Vagina (tissue), 2 donors: ENCODE data around the gene PUS7. TPM values are rescaled to one million over a fixed set of nuclear protein-coding genes. Genes with fewer than 3 reads are reported as not detected.

ENCODE experiments used
- DNase-seq, 2 donors: peaks; one replicate each; pipeline ENCODE4 v3.0.0-alpha.2; 2017; ENCODE audit errors: extremely low spot score in 2 of 2
- H3K27ac ChIP-seq: fragments of 200-600 bp; sonication (generic); one replicate; pipeline ENCODE4 v1.5.1; 2019
- H3K27me3 ChIP-seq: fragments of 200-600 bp; sonication (generic); one replicate; pipeline ENCODE4 v1.5.1; 2019
- H3K36me3 ChIP-seq, 2 donors: fragments of 200-600 bp; sonication (generic); one replicate each; pipeline ENCODE4 v1.5.1; 2017 to 2019
- H3K4me1 ChIP-seq: fragments of 200-600 bp; sonication (generic); one replicate; pipeline ENCODE4 v1.5.1; 2019
- H3K4me3 ChIP-seq, 2 donors: fragments of 200-600 bp; sonication (generic); 1 replicate in 1 of 2; 2 replicates in 1 of 2; pipeline ENCODE4 v1.5.1; 2016 to 2019
- H3K9me3 ChIP-seq: fragments of 200-600 bp; sonication (generic); one replicate; pipeline ENCODE4 v1.5.1; 2019
- POLR2A ChIP-seq, 2 donors: fragments of 450-650 bp; IDR thresholded peaks; one replicate each; pipeline ENCODE4 v1.6.1; 2017; ENCODE audit warnings: antibody characterized with exemption in 2 of 2, mild to moderate bottlenecking in 2 of 2, moderate library complexity in 2 of 2
- POLR2AphosphoS5 ChIP-seq, 2 donors: sonication (generic); formaldehyde crosslinking; IDR thresholded peaks; one replicate each; pipeline ENCODE4 v1.9.0; 2017; ENCODE audit warnings: antibody characterized with exemption in 2 of 2, mild to moderate bottlenecking in 2 of 2, low read depth in 1 of 2; ENCODE audit not compliant: insufficient read depth in 1 of 2
- intact Hi-C: fragments of 100-400 bp; cut with DNase I; formaldehyde crosslinking; loops from one replicate; pipeline ENCODE4 v1.15.1; 2023
- total RNA-seq: library from RNA; depleted of rRNA; stranded (reverse); fragments of >200 nt; gene quantifications from one replicate; pipeline ENCODE4 v1.2.3, GENCODE V29; 2016
- TF ChIP-seq, protein P1 (sequence below), 3 experiments: fragments of 450-650 bp in 2 of 3; fragments of 200-600 bp in 1 of 3; sonication (generic) in 1 of 3; IDR thresholded peaks; one replicate each; pipeline ENCODE4 v1.5.1; 2017 to 2019; ENCODE audit warnings: antibody characterized with exemption in 3 of 3, mild to moderate bottlenecking in 2 of 3, moderate library complexity in 2 of 3

PUS7 gene
- total RNA-seq, 1 donor from 2014 or later: 16.9 TPM

DNA sequence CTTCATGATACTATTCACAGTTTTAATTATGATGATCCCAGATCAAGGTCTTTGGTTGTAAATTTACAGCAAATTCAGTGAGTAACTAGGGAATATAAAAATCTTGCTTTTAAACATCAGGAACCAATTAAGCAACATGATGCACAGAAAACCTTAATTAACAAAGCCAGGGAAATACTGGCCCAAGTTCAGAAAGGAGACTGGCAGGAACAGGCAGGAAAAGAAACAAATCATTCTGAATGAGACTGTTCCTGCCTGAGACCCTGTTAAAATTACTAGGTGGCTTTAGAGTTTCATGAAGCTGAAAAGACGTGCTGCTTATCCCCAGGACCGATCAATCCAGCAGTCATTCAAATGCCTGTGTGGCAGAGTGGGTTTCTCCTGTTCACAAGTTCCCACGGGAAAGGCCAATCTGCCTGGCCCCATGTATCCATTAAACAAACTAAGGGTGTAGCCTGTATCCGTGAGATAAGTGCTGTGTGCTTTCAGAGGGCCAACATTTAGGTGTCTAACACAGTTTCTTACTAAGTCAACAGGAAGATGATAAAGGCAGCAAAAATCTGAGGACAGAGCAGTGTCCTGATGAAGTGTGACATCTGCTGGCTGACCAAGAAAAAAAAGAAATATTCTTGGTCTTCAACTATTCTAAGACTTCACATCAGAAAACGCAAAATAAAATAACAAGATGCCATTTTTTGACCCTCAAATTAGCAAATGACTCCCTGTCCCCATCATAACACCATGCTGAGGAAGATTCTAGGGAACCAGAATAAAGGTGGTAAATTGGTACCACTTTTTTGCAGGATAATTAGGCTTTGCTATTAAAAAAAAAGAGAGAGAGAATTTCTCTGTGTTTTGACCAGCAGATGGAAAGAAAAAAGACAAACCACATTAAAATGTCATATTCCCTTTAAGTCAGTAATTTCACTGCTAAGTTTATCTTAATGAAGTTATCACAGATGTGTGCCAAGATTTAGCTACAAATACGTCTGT lies 34.2 kb downstream of the PUS7 start:
- H3K4me3 ChIP-seq: no peak overlapping the region
- H3K4me1 ChIP-seq: peaks cover 10% of the 10 kb centered on the region
- peak overlapping the region; percentile 62 for H3K27ac ChIP-seq
- no peaks in the 10 kb centered on the region for H3K9me3 ChIP-seq
- H3K36me3 ChIP-seq: peaks cover 0 to 6% of the 10 kb centered on the region in 2 donors
- intact Hi-C loops: no loop called here
- TF ChIP-seq POLR2AphosphoS5 (IDR thresholded peaks at IDR 0.05; ENCODE audit: insufficient read depth in 1 of 2, low read depth in 1 of 2) (peak in 1 of 2 donors; percentile 79), POLR2A (IDR thresholded peaks at IDR 0.05) (no peak)
- TF ChIP-seq, protein P1, sequence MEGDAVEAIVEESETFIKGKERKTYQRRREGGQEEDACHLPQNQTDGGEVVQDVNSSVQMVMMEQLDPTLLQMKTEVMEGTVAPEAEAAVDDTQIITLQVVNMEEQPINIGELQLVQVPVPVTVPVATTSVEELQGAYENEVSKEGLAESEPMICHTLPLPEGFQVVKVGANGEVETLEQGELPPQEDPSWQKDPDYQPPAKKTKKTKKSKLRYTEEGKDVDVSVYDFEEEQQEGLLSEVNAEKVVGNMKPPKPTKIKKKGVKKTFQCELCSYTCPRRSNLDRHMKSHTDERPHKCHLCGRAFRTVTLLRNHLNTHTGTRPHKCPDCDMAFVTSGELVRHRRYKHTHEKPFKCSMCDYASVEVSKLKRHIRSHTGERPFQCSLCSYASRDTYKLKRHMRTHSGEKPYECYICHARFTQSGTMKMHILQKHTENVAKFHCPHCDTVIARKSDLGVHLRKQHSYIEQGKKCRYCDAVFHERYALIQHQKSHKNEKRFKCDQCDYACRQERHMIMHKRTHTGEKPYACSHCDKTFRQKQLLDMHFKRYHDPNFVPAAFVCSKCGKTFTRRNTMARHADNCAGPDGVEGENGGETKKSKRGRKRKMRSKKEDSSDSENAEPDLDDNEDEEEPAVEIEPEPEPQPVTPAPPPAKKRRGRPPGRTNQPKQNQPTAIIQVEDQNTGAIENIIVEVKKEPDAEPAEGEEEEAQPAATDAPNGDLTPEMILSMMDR (IDR thresholded peaks at IDR 0.05): peak in 2 of 3 experiments; percentile 10 to 37
- DNase-seq: no peak
- H3K27me3 ChIP-seq: no peaks in the 10 kb centered on the region

DNA sequence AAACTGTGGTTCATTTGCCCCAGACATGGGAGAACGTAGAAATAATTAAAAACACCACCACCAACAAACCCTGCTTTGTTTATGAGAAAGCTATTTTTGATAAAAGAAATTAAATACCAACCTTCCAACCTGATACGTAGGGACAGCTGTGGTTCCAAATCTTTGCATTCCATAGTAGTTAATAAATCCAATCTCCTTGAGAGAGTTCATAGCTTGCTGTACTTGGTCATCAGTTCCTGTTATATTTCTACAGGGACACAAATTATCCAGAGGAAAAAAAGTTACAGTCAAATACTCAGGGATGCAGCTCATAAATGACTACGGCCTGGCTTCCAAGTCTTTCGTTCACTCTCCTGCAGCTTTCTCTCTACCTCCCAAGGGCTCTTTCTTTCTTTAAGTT lies 41.1 kb downstream of the PUS7 start:
- peaks cover 0 to 5% of the 10 kb centered on the region in 2 donors for H3K36me3 ChIP-seq

DNA sequence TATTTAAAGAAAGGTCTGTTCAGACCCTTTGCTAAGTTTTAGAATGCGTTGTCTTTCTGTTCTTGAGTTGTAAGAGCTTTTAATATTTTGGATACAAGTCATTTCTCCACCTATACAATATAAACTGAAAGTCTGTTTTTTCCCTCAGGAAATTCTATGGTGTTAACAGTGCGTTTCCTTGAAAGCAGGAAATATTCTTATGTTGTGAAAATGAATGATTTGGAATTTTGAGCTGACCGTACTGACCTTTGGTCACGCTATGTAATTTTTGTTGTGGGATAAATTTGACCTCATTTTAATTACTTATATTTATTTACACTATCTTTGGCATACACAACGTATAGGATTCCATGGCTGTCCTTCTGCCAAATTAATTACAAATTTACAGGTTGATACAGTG lies 43.5 kb downstream of the PUS7 start:
- Histone ChIP-seq H3K4me1 (no peaks in the 10 kb centered on the region), H3K27ac (no peak overlapping the region), H3K36me3 (peaks cover 0 to 5% of the 10 kb centered on the region in 2 donors), H3K4me3 (no peak overlapping the region), H3K9me3 (no peaks in the 10 kb centered on the region), H3K27me3 (no peaks in the 10 kb centered on the region)
- TF ChIP-seq, protein P1 (IDR thresholded peaks at IDR 0.05): no peak
- TF ChIP-seq POLR2A (IDR thresholded peaks at IDR 0.05): no peak
- no peak for TF ChIP-seq POLR2AphosphoS5 (IDR thresholded peaks at IDR 0.05; ENCODE audit: insufficient read depth in 1 of 2, low read depth in 1 of 2)
- intact Hi-C loops: no loop called here
- no peak for DNase-seq

More for the DNA sequence above, 41.1 kb downstream of the PUS7 start:
- intact Hi-C loops: no loop called here
- no peak overlapping the region for H3K27ac ChIP-seq
- TF ChIP-seq POLR2AphosphoS5 (IDR thresholded peaks at IDR 0.05; ENCODE audit: insufficient read depth in 1 of 2, low read depth in 1 of 2) (no peak), POLR2A (IDR thresholded peaks at IDR 0.05) (no peak)
- TF ChIP-seq, protein P1 (IDR thresholded peaks at IDR 0.05): no peak
- H3K4me3 ChIP-seq: no peak overlapping the region
- DNase-seq: no peak
- H3K4me1 ChIP-seq: no peaks in the 10 kb centered on the region
- H3K27me3 ChIP-seq: no peaks in the 10 kb centered on the region
- H3K9me3 ChIP-seq: no peaks in the 10 kb centered on the region

DNA sequence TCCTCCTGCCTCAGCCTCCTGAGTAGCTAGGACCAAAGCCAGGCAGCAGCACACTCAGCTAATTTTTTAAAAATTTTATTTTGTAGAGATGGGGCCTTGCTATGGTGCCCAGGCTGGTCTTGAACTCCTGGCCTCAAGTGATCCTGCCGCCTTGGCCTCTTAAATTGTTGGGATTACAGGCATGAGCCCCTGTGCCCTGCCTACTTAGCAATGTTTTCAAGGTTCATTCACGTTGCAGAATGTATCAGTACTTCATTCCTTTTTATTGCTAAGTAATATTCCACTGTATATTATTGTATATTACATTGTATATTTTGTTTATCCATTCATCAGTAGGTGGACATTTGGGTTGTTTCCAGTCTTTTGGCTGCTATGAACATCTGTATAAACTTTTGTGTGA lies 44.2 kb downstream of the PUS7 start:
- DNase-seq: no peak
- H3K9me3 ChIP-seq: no peaks in the 10 kb centered on the region
- H3K36me3 ChIP-seq: peaks cover 0 to 5% of the 10 kb centered on the region in 2 donors
- TF ChIP-seq POLR2A (IDR thresholded peaks at IDR 0.05) (no peak), POLR2AphosphoS5 (IDR thresholded peaks at IDR 0.05; ENCODE audit: insufficient read depth in 1 of 2, low read depth in 1 of 2) (no peak)
- TF ChIP-seq, protein P1 (IDR thresholded peaks at IDR 0.05): no peak
- intact Hi-C loops: no loop called here
- H3K4me1 ChIP-seq: no peaks in the 10 kb centered on the region
- no peaks in the 10 kb centered on the region for H3K27me3 ChIP-seq
- no peak overlapping the region for H3K4me3 ChIP-seq
- H3K27ac ChIP-seq: no peak overlapping the region

DNA sequence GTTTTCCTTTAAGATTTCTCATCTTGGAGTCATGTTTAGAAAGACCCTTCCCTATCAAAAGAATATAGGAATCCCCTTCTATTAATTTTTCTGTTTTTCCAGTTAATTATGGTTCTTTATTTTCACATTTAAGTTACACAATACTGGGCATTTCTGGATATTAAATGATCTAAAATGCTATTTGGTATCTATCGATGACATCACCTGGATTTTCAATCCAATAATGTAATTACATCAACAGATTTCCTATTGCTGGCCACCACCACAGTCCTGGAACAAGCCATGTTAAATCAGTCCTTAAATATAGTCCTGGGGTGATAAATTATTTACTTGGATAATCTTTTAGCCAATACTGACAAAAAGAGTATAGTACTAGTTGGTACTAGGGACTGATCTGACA lies 48.0 kb downstream of the PUS7 start:
- no peak overlapping the region for H3K4me3 ChIP-seq
- TF ChIP-seq POLR2AphosphoS5 (IDR thresholded peaks at IDR 0.05; ENCODE audit: insufficient read depth in 1 of 2, low read depth in 1 of 2) (no peak), POLR2A (IDR thresholded peaks at IDR 0.05) (no peak)
- TF ChIP-seq, protein P1 (IDR thresholded peaks at IDR 0.05): no peak

More for the DNA sequence above, 48.0 kb downstream of the PUS7 start:
- Histone ChIP-seq H3K27ac (no peak overlapping the region), H3K9me3 (no peaks in the 10 kb centered on the region), H3K4me1 (no peaks in the 10 kb centered on the region), H3K27me3 (no peaks in the 10 kb centered on the region), H3K36me3 (no peaks in the 10 kb centered on the region)
- intact Hi-C loops: no loop called here
- no peak for DNase-seq
